Psoas muscle (tissue), 8 donors: Measurements from ENCODE around the gene ZNF777. TPM values are rescaled to one million over a fixed set of nuclear protein-coding genes. Genes with fewer than 3 reads are reported as not detected.

ENCODE experiments used
- ATAC-seq, 4 donors: fragments of 200-7000 bp; cut with Tn5 transposase; one replicate each; pipeline ENCODE4 v1.9.1; 2020; ENCODE audit warnings: moderate library complexity in 3 of 4, mild to moderate bottlenecking in 2 of 4
- DNase-seq, 2 donors: peaks; one replicate each; pipeline ENCODE4 v3.0.0-alpha.2; 2020
- H3K27ac ChIP-seq: fragments of 200-600 bp; one replicate; pipeline ENCODE4 v1.8.0; 2022
- H3K27me3 ChIP-seq, 3 donors: fragments of 200-600 bp in 1 of 3; one replicate each; pipeline versions ENCODE4 v1.6.1 to v1.8.0; 2013 to 2022; ENCODE audit warnings: low read length in 2 of 3, mild to moderate bottlenecking in 2 of 3, moderate library complexity in 1 of 3; ENCODE audit not compliant: insufficient read depth in 3 of 3
- H3K36me3 ChIP-seq, 2 donors: fragments of 200-600 bp in 1 of 2; one replicate each; pipeline versions ENCODE4 v1.6.1 to v1.8.0; 2013 to 2022; ENCODE audit warnings: low read depth in 1 of 2, mild to moderate bottlenecking in 1 of 2, moderate library complexity in 1 of 2; ENCODE audit not compliant: insufficient read depth in 1 of 2
- H3K4me1 ChIP-seq: fragments of 200-600 bp; one replicate; pipeline ENCODE4 v1.8.0; 2022
- H3K4me3 ChIP-seq: fragments of 200-600 bp; one replicate; pipeline ENCODE4 v1.8.0; 2022; ENCODE audit warnings: mild to moderate bottlenecking
- H3K9me3 ChIP-seq: fragments of 200-600 bp; one replicate; pipeline ENCODE4 v1.8.0; 2022
- CTCF ChIP-seq: fragments of 200-600 bp; IDR thresholded peaks from one replicate; pipeline ENCODE4 v1.8.0; 2022; ENCODE audit warnings: antibody characterized with exemption
- WGBS, 3 donors: extraction: QIAGEN DNeasy Blood & Tissue Kit; methylation state at CpG; one replicate each; pipeline versions ENCODE4 v1.1.6 to v1.1.7; 2013; 5-methylcytosine and 5-hydroxymethylcytosine counted together
- intact Hi-C, 2 donors: fragments of 100-400 bp; cut with DNase I; formaldehyde crosslinking; loops; one replicate each; pipeline versions ENCODE4 v1.11.0 to v1.14.2; 2022
- polyA plus RNA-seq, 3 donors: library from polyadenylated mRNA; stranded (reverse); fragments of 200-250 nt; gene quantifications; one replicate each; pipeline ENCODE4 v1.2.3, GENCODE V29; 2013
- total RNA-seq, 4 donors: library from RNA; stranded (reverse); fragmentation: NEBNext Ultra II Directional in 2 of 4; extraction: Animal tissue kit (Norgen Biotek cat#: 25700) in 2 of 4; gene quantifications; one replicate each; pipeline versions ENCODE4 v1.2.1 to v1.2.4, GENCODE V29; 2021 to 2023
- donor health status: healthy with polysubstance abuse.
- donor health status: DM: no; HTN: no; CAD: no; lungs with moderate emphysema.
- donor health status: Bipolar disorder and iron deficiency.
- donor health status: healthy.
- donor health status: DM: yes; HTN: yes; CAD: no.
- donor health status: DM: no; HTN: no; CAD: no.
- donor health status: DM: no; HTN: no; CAD: no.
- donor health status: DM: yes; HTN: yes; CAD: no.

ZNF777 gene
- total and polyA plus RNA-seq, 7 donors: 9.3 to 18.6 (median 13.6) TPM

- H3K4me3 ChIP-seq: no peak overlapping the region
- no peak for ATAC-seq
- intact Hi-C loops: no loop called here
- H3K4me1 ChIP-seq: peaks cover 4% of the 10 kb centered on the region
- H3K36me3 ChIP-seq: peaks cover under 1 to 21% of the 10 kb centered on the region in 2 donors
- H3K27me3 ChIP-seq: no peaks in the 10 kb centered on the region
- no peak for DNase-seq
- H3K9me3 ChIP-seq: no peaks in the 10 kb centered on the region
- TF ChIP-seq CTCF: no peak
- no peak overlapping the region for H3K27ac ChIP-seq
- WGBS, 3 donors: 83 to 89% (median 85%) methylated on average over 4 of the region's 4 CpGs
These were observed 33.7 kb downstream of the ZNF777 start for GRCh38 chr7:149427096-149427680.

GRCh38 chr7:149423449-149424110, 37.3 kb downstream of the ZNF777 start:
- no peak for TF ChIP-seq CTCF
- Histone ChIP-seq H3K27me3 (no peaks in the 10 kb centered on the region), H3K9me3 (no peaks in the 10 kb centered on the region), H3K36me3 (no peaks in the 10 kb centered on the region), H3K4me3 (no peak overlapping the region), H3K4me1 (peaks cover 4% of the 10 kb centered on the region), H3K27ac (no peak overlapping the region)
- intact Hi-C loops: loop anchor here in 1 of 2 donors (2.0 kb wide), 1 partner anchor 73 kb away; the partner anchor contains the start of gene ZNF746
- 32 to 34% (median 33%) methylated on average over 24 of the region's 24 CpGs for WGBS, 3 donors
- DNase-seq (no peak), ATAC-seq (no peak)

- Histone ChIP-seq H3K4me3 (peak overlapping the region; percentile 68), H3K9me3 (no peaks in the 10 kb centered on the region), H3K27me3 (no peaks in the 10 kb centered on the region), H3K4me1 (peaks cover 4% of the 10 kb centered on the region), H3K27ac (no peak overlapping the region), H3K36me3 (no peaks in the 10 kb centered on the region)
- WGBS, 3 donors: 7 to 10% (median 8%) methylated on average over 25 to 35 of the region's 35 CpGs
- peak in 1 of 2 donors; percentile 31 for DNase-seq
- ATAC-seq: peak in 2 of 4 donors; percentile 18 to 19
- intact Hi-C loops: loop anchor here in 1 of 2 donors (2.0 kb wide), 1 partner anchor 74 kb away; the partner anchor contains the start of gene ZNF746
- TF ChIP-seq CTCF: no peak
These were observed 38.0 kb downstream of the ZNF777 start for GRCh38 chr7:149422914-149423301.

GRCh38 chr7:149422162-149422913, 38.5 kb downstream of the ZNF777 start:
- intact Hi-C loops: loop anchor here in 1 of 2 donors (2.0 kb wide), 1 partner anchor 74 kb away; the partner anchor contains the start of gene ZNF746
- Histone ChIP-seq H3K36me3 (no peaks in the 10 kb centered on the region), H3K4me1 (peaks cover 4% of the 10 kb centered on the region), H3K27me3 (no peaks in the 10 kb centered on the region), H3K4me3 (peak overlapping the region; percentile 68), H3K9me3 (no peaks in the 10 kb centered on the region), H3K27ac (no peak overlapping the region)
- ATAC-seq (peak; percentile 90 to 96 (median 94)), DNase-seq (peak; percentile 64 to 67)
- WGBS, 3 donors: 1 to 2% (median 2%) methylated on average over 68 of the region's 68 CpGs
- TF ChIP-seq CTCF: peak; percentile 67
